GM06990 (cell line): ENCODE measurements around the gene CHAF1A.

Source experiments
- DNase-seq: peaks from one replicate; pipeline ENCODE4 v3.0.0-alpha.2; 2011; ENCODE audit not compliant: insufficient read length; ENCODE audit errors: extremely low read depth
- H3K27me3 ChIP-seq: replicated peaks from 2 replicates; pipeline ENCODE4 v1.6.0; 2011; ENCODE audit warnings: low read length; ENCODE audit not compliant: control insufficient read depth, insufficient read depth
- H3K36me3 ChIP-seq: 2 replicates; pipeline ENCODE4 v1.5.1; 2011; ENCODE audit warnings: low read length; ENCODE audit not compliant: control insufficient read depth, insufficient read depth
- H3K4me3 ChIP-seq: replicated peaks from 2 replicates; pipeline ENCODE4 v1.5.1; 2011; ENCODE audit warnings: low read depth, mild to moderate bottlenecking, control low read depth, low read length
- CTCF ChIP-seq: IDR thresholded peaks from 2 replicates; pipeline ENCODE4 v1.5.1; 2011; ENCODE audit warnings: low read length, control low read depth, mild to moderate bottlenecking, inconsistent platforms; ENCODE audit not compliant: insufficient read depth, poor library complexity, severe bottlenecking

The CHAF1A gene

GRCh38 chr19:4477034-4477801, 74.8 kb downstream of the CHAF1A start:
- no peak for TF ChIP-seq CTCF
- H3K36me3 ChIP-seq, result peaks cover 6% of the 10 kb centered on the region

GRCh38 chr19:4482721-4483364, 80.4 kb downstream of the CHAF1A start:
- no peak for TF ChIP-seq CTCF
- H3K36me3 ChIP-seq, result peaks cover 10% of the 10 kb centered on the region
- H3K4me3 ChIP-seq, result no peak overlapping the region
- no peaks in the 10 kb centered on the region for H3K27me3 ChIP-seq
- no peak for DNase-seq

More at GRCh38 chr19:4477034-4477801, 74.8 kb downstream of the CHAF1A start:
- DNase-seq, result no peak
- Histone ChIP-seq H3K4me3 (no peak overlapping the region), H3K27me3 (no peaks in the 10 kb centered on the region)

- TF ChIP-seq CTCF, result no peak
- H3K4me3 ChIP-seq, result no peak overlapping the region
- H3K36me3 ChIP-seq, result peaks cover 10% of the 10 kb centered on the region
- DNase-seq, result no peak
- no peaks in the 10 kb centered on the region for H3K27me3 ChIP-seq
Observed at GRCh38 chr19:4483385-4483784, 80.9 kb downstream of the CHAF1A start.

GRCh38 chr19:4487572-4487971, 85.1 kb downstream of the CHAF1A start:
- DNase-seq, result no peak
- TF ChIP-seq CTCF, result no peak
- H3K36me3 ChIP-seq, result peaks cover 15% of the 10 kb centered on the region
- H3K4me3 ChIP-seq, result no peak overlapping the region
- H3K27me3 ChIP-seq, result no peaks in the 10 kb centered on the region

GRCh38 chr19:4488496-4488895, 86.1 kb downstream of the CHAF1A start:
- no peak for DNase-seq
- Histone ChIP-seq H3K4me3 (no peak overlapping the region), H3K36me3 (peaks cover 16% of the 10 kb centered on the region), H3K27me3 (no peaks in the 10 kb centered on the region)
- no peak for TF ChIP-seq CTCF
